HEK293 (cell line): ENCODE results near the gene ARCN1.

ENCODE experiments used
- CTCF ChIA-PET: fragments of 350-600 bp; formaldehyde crosslinking; extraction: SDS; loops from one replicate; lab custom pipeline; 2021; ENCODE audit warnings: antibody characterized with exemption; lab: Yijun Ruan, JAX
- POLR2A ChIA-PET: fragments of 300-600 bp; formaldehyde crosslinking; extraction: SDS; loops from one replicate; lab custom pipeline; 2020; ENCODE audit warnings: antibody characterized with exemption, inconsistent platforms; lab: Yijun Ruan, JAX
- H3K27ac ChIP-seq: fragments of 200-500 bp; sonication (Bioruptor generic); 2 replicates; pipeline ENCODE4 v1.5.1; 2014; ENCODE audit warnings: low read depth, low read length, control low read depth, inconsistent platforms; ENCODE audit errors: extremely low read depth
- H3K36me3 ChIP-seq, 2 experiments: fragments of 200-500 bp in 1 of 2; sonication (Bioruptor generic) in 1 of 2; 1 replicate in 1 of 2; 2 replicates in 1 of 2; pipeline ENCODE4 v1.5.1; 2014 to 2017; ENCODE audit warnings: inconsistent platforms in 2 of 2, low read length in 2 of 2; ENCODE audit not compliant: control insufficient read depth in 2 of 2, insufficient read depth in 1 of 2
- H3K4me1 ChIP-seq: fragments of 200-500 bp; sonication (Bioruptor generic); 2 replicates; pipeline ENCODE4 v1.5.1; 2014; ENCODE audit warnings: mild to moderate bottlenecking, low read length, inconsistent platforms; ENCODE audit not compliant: control insufficient read depth, insufficient read depth
- H3K4me3 ChIP-seq: 2 replicates; pipeline ENCODE4 v1.5.1; 2011; ENCODE audit warnings: low read depth, mild to moderate bottlenecking, control low read depth, low read length, moderate library complexity
- H3K9me3 ChIP-seq: fragments of 200-500 bp; sonication (Bioruptor generic); 2 replicates; pipeline ENCODE4 v1.5.1; 2014; ENCODE audit warnings: low read depth, low read length, inconsistent platforms; ENCODE audit not compliant: control insufficient read depth, insufficient read depth
- MEIS1 ChIP-seq: sonication (generic); formaldehyde crosslinking; IDR thresholded peaks from 2 replicates; pipeline ENCODE4 v1.8.1; 2022; ENCODE audit warnings: missing genetic modification reagents, mild to moderate bottlenecking, borderline replicate concordance
- OVOL3 ChIP-seq: fragments of 450-650 bp; formaldehyde crosslinking; IDR thresholded peaks from 2 replicates; pipeline ENCODE4 v1.5.1; 2016; ENCODE audit warnings: missing biosample characterization, missing genetic modification characterization
- SCRT2 ChIP-seq: fragments of 450-650 bp; formaldehyde crosslinking; IDR thresholded peaks from 2 replicates; pipeline ENCODE4 v1.5.1; 2016; ENCODE audit warnings: missing biosample characterization, missing genetic modification characterization
- YY1 ChIP-seq: fragments of 450-650 bp; formaldehyde crosslinking; IDR thresholded peaks from 2 replicates; pipeline ENCODE4 v1.5.1; 2018; ENCODE audit warnings: missing biosample characterization, missing genetic modification characterization
- ZBTB21 ChIP-seq: fragments of 450-650 bp; formaldehyde crosslinking; IDR thresholded peaks from 2 replicates; pipeline ENCODE4 v1.5.1; 2017; ENCODE audit warnings: missing biosample characterization, missing genetic modification characterization
- ZFP3 ChIP-seq: fragments of 450-650 bp; formaldehyde crosslinking; IDR thresholded peaks from 2 replicates; pipeline ENCODE4 v1.5.1; 2016; ENCODE audit warnings: low read depth, missing biosample characterization, missing genetic modification characterization
- ZNF155 ChIP-seq: fragments of 450-650 bp; formaldehyde crosslinking; IDR thresholded peaks from 2 replicates; pipeline ENCODE4 v1.5.1; 2016; ENCODE audit warnings: missing biosample characterization, missing genetic modification characterization
- ZNF2 ChIP-seq: fragments of 450-650 bp; formaldehyde crosslinking; IDR thresholded peaks from 2 replicates; pipeline ENCODE4 v1.5.1; 2016; ENCODE audit warnings: missing biosample characterization, missing genetic modification characterization
- ZNF24 ChIP-seq: fragments of 450-650 bp; formaldehyde crosslinking; IDR thresholded peaks from 2 replicates; pipeline ENCODE4 v1.5.1; 2016; ENCODE audit warnings: missing biosample characterization, missing genetic modification characterization
- ZNF335 ChIP-seq: fragments of 450-650 bp; formaldehyde crosslinking; conservative IDR thresholded peaks from 2 replicates; pipeline ENCODE4 v1.5.1; 2016; ENCODE audit warnings: missing biosample characterization, missing genetic modification characterization
- ZNF391 ChIP-seq: fragments of 450-650 bp; formaldehyde crosslinking; IDR thresholded peaks from 2 replicates; pipeline ENCODE4 v1.5.1; 2016; ENCODE audit warnings: low read depth, missing biosample characterization, missing genetic modification characterization, borderline replicate concordance
- ZNF501 ChIP-seq: fragments of 450-650 bp; formaldehyde crosslinking; IDR thresholded peaks from 2 replicates; pipeline ENCODE4 v1.5.1; 2016; ENCODE audit warnings: missing biosample characterization, missing genetic modification characterization
- ZNF510 ChIP-seq: fragments of 450-650 bp; formaldehyde crosslinking; IDR thresholded peaks from 2 replicates; pipeline ENCODE4 v1.5.1; 2018; ENCODE audit warnings: mild to moderate bottlenecking, missing genetic modification characterization, missing biosample characterization; ENCODE audit not compliant: insufficient replicate concordance
- ZNF629 ChIP-seq: fragments of 450-650 bp; formaldehyde crosslinking; IDR thresholded peaks from 2 replicates; pipeline ENCODE4 v1.5.1; 2017; ENCODE audit warnings: missing biosample characterization, missing genetic modification characterization
- ZNF664 ChIP-seq: fragments of 450-650 bp; formaldehyde crosslinking; IDR thresholded peaks from 2 replicates; pipeline ENCODE4 v1.5.1; 2016; ENCODE audit warnings: missing biosample characterization, missing genetic modification characterization
- ZNF843 ChIP-seq: fragments of 450-650 bp; formaldehyde crosslinking; IDR thresholded peaks from 2 replicates; pipeline ENCODE4 v1.5.1; 2016; ENCODE audit warnings: missing biosample characterization, missing genetic modification characterization
- ZSCAN23 ChIP-seq: fragments of 450-650 bp; formaldehyde crosslinking; IDR thresholded peaks from 2 replicates; pipeline ENCODE4 v1.5.1; 2016; ENCODE audit warnings: missing biosample characterization, missing genetic modification characterization
- ZSCAN30 ChIP-seq: fragments of 450-650 bp; IDR thresholded peaks from 2 replicates; pipeline ENCODE4 v1.5.1; 2018; ENCODE audit warnings: missing biosample characterization, mild to moderate bottlenecking, missing genetic modification characterization, moderate library complexity
- ZXDB ChIP-seq: fragments of 450-650 bp; formaldehyde crosslinking; IDR thresholded peaks from 2 replicates; pipeline ENCODE4 v1.5.1; 2016; ENCODE audit warnings: missing biosample characterization, missing genetic modification characterization
- TF ChIP-seq, protein P1 (sequence below): fragments of 450-650 bp; formaldehyde crosslinking; IDR thresholded peaks from 2 replicates; pipeline ENCODE4; 2016; ENCODE audit warnings: missing biosample characterization, missing genetic modification characterization
- TF ChIP-seq, protein P2 (sequence below): fragments of 450-650 bp; formaldehyde crosslinking; IDR thresholded peaks from 2 replicates; pipeline ENCODE4 v1.5.1; 2016; ENCODE audit warnings: missing biosample characterization, missing genetic modification characterization
- TF ChIP-seq, protein P3 (sequence below): fragments of 450-650 bp; formaldehyde crosslinking; IDR thresholded peaks from 2 replicates; pipeline ENCODE4 v1.5.1; 2016; ENCODE audit warnings: missing biosample characterization, missing genetic modification characterization
- TF ChIP-seq, protein P4 (sequence below): fragments of 450-650 bp; formaldehyde crosslinking; IDR thresholded peaks from 2 replicates; pipeline ENCODE4 v1.5.1; 2016; ENCODE audit warnings: missing biosample characterization, missing genetic modification characterization
- TF ChIP-seq, protein P5 (sequence below): fragments of 450-650 bp; IDR thresholded peaks from 2 replicates; pipeline ENCODE4 v1.5.1; 2018; ENCODE audit warnings: missing biosample characterization, mild to moderate bottlenecking, missing genetic modification characterization
- TF ChIP-seq, protein P6 (sequence below): fragments of 450-650 bp; formaldehyde crosslinking; IDR thresholded peaks from 2 replicates; pipeline ENCODE4 v1.5.1; 2016; ENCODE audit warnings: missing biosample characterization, missing genetic modification characterization, low read depth

ARCN1 gene

DNA sequence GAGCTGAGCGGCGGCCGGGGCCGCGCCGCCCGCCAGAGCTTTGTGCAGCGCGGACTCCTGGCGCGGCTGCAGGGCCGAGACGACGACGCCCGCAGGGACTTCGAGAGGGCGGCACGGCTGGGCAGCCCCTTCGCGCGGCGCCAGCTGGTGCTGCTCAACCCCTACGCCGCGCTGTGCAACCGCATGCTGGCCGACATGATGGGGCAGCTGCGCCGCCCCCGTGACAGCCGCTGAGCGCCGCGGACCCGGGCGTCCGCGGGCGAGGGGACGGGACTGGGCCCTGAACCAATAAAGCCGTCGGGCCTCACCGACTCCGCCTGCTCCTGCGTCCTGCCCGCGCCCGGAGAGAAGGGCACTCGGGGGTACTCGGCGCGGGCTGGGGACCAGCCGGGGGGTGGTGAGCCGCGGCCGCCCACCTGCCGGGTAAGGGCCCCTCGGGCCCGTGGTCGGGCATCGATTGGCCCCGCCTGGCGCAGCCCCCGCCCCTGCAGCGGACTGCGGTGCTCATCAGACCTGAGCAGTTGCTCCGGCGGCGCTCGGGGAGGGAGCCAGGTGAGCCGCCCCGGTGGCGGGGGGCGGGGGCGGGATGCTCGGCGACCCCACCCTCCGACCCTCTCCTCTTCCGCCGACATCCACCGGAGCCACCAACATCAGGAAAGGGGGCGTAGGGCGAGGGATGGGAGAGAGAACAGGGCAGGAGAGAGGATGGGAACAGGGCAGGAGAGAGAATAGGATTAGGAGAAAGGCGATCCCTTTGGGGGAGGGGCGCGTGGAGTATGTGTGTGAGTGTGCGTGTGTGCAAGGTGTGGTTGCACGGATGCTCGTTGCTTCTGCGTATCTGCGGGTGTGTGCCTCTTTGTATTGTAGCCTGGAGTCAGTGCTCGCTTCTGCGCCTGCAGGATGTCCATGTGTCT lies 41.3 kb upstream of the ARCN1 start, which contains the start of gene TMEM25 (continued):
- TF ChIP-seq, protein P1, sequence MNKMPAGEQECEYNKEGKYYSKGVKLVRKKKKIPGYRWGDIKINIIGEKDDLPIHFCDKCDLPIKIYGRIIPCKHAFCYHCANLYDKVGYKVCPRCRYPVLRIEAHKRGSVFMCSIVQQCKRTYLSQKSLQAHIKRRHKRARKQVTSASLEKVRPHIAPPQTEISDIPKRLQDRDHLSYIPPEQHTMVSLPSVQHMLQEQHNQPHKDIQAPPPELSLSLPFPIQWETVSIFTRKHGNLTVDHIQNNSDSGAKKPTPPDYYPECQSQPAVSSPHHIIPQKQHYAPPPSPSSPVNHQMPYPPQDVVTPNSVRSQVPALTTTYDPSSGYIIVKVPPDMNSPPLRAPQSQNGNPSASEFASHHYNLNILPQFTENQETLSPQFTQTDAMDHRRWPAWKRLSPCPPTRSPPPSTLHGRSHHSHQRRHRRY (tag by site-specific recombination): no peak
- TF ChIP-seq ZNF2 (tag by site-specific recombination): peak; percentile 62; the same call in 1 of the 2 replicates
- TF ChIP-seq ZNF501 (tag by site-specific recombination): 0 out of 2 replicates have a peak, but pooled peaks have one; percentile 60
- TF ChIP-seq YY1 (tag by site-specific recombination): peak; percentile 69; the same call in 1 of the 2 replicates
- no peak; the same call in 1 of the 2 replicates for TF ChIP-seq ZBTB21 (tag by site-specific recombination)
- no peak for TF ChIP-seq ZNF510
- TF ChIP-seq ZNF664: no peak
- no peak for TF ChIP-seq ZNF155
- 0 out of 2 replicates have a peak, but pooled peaks have one; percentile 17 for TF ChIP-seq ZNF24 (tag by site-specific recombination)
- TF ChIP-seq ZFP3 (tag by site-specific recombination): peak; percentile 38; the same call in 1 of the 2 replicates
- TF ChIP-seq, protein P2, sequence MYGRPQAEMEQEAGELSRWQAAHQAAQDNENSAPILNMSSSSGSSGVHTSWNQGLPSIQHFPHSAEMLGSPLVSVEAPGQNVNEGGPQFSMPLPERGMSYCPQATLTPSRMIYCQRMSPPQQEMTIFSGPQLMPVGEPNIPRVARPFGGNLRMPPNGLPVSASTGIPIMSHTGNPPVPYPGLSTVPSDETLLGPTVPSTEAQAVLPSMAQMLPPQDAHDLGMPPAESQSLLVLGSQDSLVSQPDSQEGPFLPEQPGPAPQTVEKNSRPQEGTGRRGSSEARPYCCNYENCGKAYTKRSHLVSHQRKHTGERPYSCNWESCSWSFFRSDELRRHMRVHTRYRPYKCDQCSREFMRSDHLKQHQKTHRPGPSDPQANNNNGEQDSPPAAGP (tag by site-specific recombination): peak; percentile 42; the same call in 1 of the 2 replicates
- TF ChIP-seq, protein P3, sequence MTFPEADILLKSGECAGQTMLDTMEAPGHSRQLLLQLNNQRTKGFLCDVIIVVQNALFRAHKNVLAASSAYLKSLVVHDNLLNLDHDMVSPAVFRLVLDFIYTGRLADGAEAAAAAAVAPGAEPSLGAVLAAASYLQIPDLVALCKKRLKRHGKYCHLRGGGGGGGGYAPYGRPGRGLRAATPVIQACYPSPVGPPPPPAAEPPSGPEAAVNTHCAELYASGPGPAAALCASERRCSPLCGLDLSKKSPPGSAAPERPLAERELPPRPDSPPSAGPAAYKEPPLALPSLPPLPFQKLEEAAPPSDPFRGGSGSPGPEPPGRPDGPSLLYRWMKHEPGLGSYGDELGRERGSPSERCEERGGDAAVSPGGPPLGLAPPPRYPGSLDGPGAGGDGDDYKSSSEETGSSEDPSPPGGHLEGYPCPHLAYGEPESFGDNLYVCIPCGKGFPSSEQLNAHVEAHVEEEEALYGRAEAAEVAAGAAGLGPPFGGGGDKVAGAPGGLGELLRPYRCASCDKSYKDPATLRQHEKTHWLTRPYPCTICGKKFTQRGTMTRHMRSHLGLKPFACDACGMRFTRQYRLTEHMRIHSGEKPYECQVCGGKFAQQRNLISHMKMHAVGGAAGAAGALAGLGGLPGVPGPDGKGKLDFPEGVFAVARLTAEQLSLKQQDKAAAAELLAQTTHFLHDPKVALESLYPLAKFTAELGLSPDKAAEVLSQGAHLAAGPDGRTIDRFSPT (tag by site-specific recombination): no peak
- TF ChIP-seq, all 188 proteins: peak for 47

DNA sequence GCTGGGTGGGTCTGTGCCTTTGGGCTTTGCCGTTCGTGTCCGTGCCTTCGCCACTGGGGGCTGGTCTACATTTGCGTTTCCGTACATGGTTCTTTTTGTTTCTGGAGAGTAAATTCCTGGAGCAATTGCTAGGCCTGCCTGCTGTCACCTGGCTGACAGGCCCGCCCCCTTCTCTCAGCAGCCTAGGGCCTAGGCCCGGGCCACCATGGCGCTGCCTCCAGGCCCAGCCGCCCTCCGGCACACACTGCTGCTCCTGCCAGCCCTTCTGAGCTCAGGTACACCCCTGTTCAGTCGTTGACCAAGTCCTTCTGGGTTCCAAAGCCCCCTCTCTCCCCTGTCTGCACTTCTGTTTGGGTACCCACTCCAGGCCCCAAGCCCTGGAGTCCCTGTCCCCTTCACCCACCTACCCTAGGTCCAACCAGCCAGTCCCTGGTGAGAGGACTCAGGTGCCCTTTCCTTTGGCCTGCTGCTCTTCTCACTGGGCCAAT lies 40.6 kb upstream of the ARCN1 start:
- ChIA-PET POLR2A (no interaction called here), CTCF (no interaction called here)
- TF ChIP-seq ZNF335 (tag by site-specific recombination) (peak; percentile 99), OVOL3 (tag by site-specific recombination) (no peak), ZXDB (no peak), ZSCAN23 (no peak), MEIS1 (CRISPR knock-in tag) (no peak), ZNF629 (no peak), ZNF843 (no peak), SCRT2 (no peak), ZNF391 (tag by site-specific recombination) (no peak), ZSCAN30 (tag by site-specific recombination) (no peak)
- TF ChIP-seq, protein P4, sequence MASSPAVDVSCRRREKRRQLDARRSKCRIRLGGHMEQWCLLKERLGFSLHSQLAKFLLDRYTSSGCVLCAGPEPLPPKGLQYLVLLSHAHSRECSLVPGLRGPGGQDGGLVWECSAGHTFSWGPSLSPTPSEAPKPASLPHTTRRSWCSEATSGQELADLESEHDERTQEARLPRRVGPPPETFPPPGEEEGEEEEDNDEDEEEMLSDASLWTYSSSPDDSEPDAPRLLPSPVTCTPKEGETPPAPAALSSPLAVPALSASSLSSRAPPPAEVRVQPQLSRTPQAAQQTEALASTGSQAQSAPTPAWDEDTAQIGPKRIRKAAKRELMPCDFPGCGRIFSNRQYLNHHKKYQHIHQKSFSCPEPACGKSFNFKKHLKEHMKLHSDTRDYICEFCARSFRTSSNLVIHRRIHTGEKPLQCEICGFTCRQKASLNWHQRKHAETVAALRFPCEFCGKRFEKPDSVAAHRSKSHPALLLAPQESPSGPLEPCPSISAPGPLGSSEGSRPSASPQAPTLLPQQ: no peak
- TF ChIP-seq, protein P5, sequence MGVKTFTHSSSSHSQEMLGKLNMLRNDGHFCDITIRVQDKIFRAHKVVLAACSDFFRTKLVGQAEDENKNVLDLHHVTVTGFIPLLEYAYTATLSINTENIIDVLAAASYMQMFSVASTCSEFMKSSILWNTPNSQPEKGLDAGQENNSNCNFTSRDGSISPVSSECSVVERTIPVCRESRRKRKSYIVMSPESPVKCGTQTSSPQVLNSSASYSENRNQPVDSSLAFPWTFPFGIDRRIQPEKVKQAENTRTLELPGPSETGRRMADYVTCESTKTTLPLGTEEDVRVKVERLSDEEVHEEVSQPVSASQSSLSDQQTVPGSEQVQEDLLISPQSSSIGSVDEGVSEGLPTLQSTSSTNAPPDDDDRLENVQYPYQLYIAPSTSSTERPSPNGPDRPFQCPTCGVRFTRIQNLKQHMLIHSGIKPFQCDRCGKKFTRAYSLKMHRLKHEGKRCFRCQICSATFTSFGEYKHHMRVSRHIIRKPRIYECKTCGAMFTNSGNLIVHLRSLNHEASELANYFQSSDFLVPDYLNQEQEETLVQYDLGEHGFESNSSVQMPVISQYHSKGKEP: no peak
- TF ChIP-seq, protein P6, sequence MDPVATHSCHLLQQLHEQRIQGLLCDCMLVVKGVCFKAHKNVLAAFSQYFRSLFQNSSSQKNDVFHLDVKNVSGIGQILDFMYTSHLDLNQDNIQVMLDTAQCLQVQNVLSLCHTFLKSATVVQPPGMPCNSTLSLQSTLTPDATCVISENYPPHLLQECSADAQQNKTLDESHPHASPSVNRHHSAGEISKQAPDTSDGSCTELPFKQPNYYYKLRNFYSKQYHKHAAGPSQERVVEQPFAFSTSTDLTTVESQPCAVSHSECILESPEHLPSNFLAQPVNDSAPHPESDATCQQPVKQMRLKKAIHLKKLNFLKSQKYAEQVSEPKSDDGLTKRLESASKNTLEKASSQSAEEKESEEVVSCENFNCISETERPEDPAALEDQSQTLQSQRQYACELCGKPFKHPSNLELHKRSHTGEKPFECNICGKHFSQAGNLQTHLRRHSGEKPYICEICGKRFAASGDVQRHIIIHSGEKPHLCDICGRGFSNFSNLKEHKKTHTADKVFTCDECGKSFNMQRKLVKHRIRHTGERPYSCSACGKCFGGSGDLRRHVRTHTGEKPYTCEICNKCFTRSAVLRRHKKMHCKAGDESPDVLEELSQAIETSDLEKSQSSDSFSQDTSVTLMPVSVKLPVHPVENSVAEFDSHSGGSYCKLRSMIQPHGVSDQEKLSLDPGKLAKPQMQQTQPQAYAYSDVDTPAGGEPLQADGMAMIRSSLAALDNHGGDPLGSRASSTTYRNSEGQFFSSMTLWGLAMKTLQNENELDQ: no peak

More for the DNA sequence above, 40.6 kb upstream of the ARCN1 start:
- H3K4me3 ChIP-seq: peak overlapping the region; percentile 64
- H3K36me3 ChIP-seq: peaks cover 0 to 54% of the 10 kb centered on the region in 2 experiments; a peak in 1 of 3 replicates
- H3K4me1 ChIP-seq: no peaks in the 10 kb centered on the region
- peak overlapping the region; percentile 74; the same call in 1 of the 2 replicates for H3K27ac ChIP-seq
- no peaks in the 10 kb centered on the region for H3K9me3 ChIP-seq
